Gastrocnemius medialis (tissue), 4 donors: ENCODE results near the gene LIN7C. TPM values are rescaled to one million over a fixed set of nuclear protein-coding genes. Genes with fewer than 3 reads are reported as not detected.
A peak's percentile ranks its signal among the peaks of the same experiment; 100 is the strongest.

ENCODE experiments used
- ATAC-seq, 2 donors: fragments of 150-250 bp; one replicate each; pipeline ENCODE4 v1.9.1; 2016
- DNase-seq, 2 donors: peaks; one replicate each; pipeline ENCODE4 v3.0.0-alpha.2; 2019
- H3K27ac ChIP-seq, 4 donors: fragments of 200-600 bp; sonication (generic); 1 replicate in 1 of 4; 2 replicates in 3 of 4; pipeline ENCODE4 v1.5.1; 2016 to 2018; ENCODE audit warnings: mild to moderate bottlenecking in 2 of 4, moderate library complexity in 1 of 4
- H3K27me3 ChIP-seq, 3 donors: fragments of 200-600 bp; sonication (generic) in 2 of 3; 1 replicate in 1 of 3; 2 replicates in 2 of 3; pipeline versions ENCODE4 v1.5.1 to v1.6.0; 2016 to 2019; ENCODE audit warnings: mild to moderate bottlenecking in 1 of 3, moderate library complexity in 1 of 3
- H3K36me3 ChIP-seq, 2 donors: fragments of 200-600 bp; sonication (generic) in 1 of 2; one replicate each; pipeline ENCODE4 v1.5.1; 2017 to 2018
- H3K4me1 ChIP-seq, 2 donors: fragments of 200-600 bp; sonication (generic) in 1 of 2; one replicate each; pipeline ENCODE4 v1.5.1; 2016 to 2017; ENCODE audit warnings: mild to moderate bottlenecking in 2 of 2
- H3K4me3 ChIP-seq, 4 donors: fragments of 200-600 bp; sonication (generic) in 3 of 4; 1 replicate in 1 of 4; 2 replicates in 3 of 4; pipeline ENCODE4 v1.5.1; 2016 to 2019; ENCODE audit warnings: mild to moderate bottlenecking in 2 of 4
- H3K9me3 ChIP-seq, 3 donors: fragments of 200-600 bp; sonication (generic) in 2 of 3; 1 replicate in 1 of 3; 2 replicates in 2 of 3; pipeline ENCODE4 v1.5.1; 2016 to 2019
- POLR2A ChIP-seq, 2 donors: fragments of 450-650 bp; IDR thresholded peaks; one replicate each; pipeline ENCODE4 v1.6.1; 2017; ENCODE audit warnings: antibody characterized with exemption in 2 of 2, mild to moderate bottlenecking in 2 of 2, moderate library complexity in 2 of 2
- in situ Hi-C, 4 donors: fragments of 200-750 bp; cut with MboI; loops; one replicate each; pipeline versions ENCODE4 v1.15.0 to v1.8.0; 2017; ENCODE audit warnings: low sequenced_read_pairs in 4 of 4
- intact Hi-C: fragments of 100-400 bp; cut with DNase I; formaldehyde crosslinking; loops from one replicate; pipeline ENCODE4 v1.15.1; 2023; ENCODE audit warnings: low total_unique reads
- total RNA-seq, 4 donors: library from RNA; depleted of rRNA; stranded (reverse); fragments of >200 nt; gene quantifications; one replicate each; pipeline versions ENCODE4 v1.1.0 to v1.2.3, GENCODE V29; 2016
- TF ChIP-seq, protein P1 (sequence below), 5 experiments: fragments of 450-650 bp in 3 of 5; fragments of 200-600 bp in 2 of 5; sonication (generic) in 2 of 5; IDR thresholded peaks in 4 of 5; conservative IDR thresholded peaks in 1 of 5; 1 replicate in 4 of 5; 2 replicates in 1 of 5; pipeline ENCODE4 v1.5.1; 2016 to 2019; ENCODE audit warnings: antibody characterized with exemption in 5 of 5, mild to moderate bottlenecking in 3 of 5, moderate library complexity in 3 of 5

LIN7C gene
- total RNA-seq, 4 donors from 2014 or later, result 10.6 to 22.8 (median 13.8) TPM

DNA sequence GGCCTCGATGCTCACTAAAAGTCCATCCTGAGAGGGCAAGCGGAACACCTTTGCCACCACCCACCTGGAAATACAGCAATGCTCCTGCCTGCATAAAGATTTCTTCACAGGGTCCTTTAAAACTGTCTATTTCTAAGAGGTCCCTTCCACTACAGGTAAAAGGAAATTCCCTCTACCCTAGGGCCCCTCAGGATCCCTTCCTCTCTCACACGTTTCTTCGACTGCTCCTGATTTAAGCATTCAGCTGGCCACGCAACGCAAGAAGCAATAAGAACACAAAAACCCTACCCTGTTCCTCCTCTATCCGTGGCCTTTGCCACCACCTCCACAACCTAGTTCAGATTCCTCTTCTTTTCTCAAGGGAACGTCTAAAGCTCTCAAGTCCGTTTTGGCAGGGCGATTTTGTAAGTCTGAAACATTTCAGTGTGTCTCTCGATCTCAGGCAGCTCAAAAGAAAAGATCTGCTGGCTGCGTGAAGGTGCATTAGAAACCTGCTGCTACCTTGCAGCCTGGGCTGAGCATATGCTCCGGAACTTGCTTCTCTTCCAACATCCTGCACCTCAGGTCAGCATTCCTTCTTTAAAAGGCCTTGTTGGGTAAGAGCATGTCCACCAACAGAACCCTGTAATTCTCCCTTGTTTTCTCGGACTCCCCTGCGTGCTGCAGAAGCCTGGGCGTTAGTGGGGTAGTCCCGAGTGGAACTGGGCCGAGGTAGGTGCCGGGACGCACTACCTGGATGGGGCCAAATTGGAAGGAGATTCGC lies 35.6 kb downstream of the LIN7C start:
- intact Hi-C loops (loop anchor here (5.0 kb wide), 2 partner anchors 36 to 109 kb away; partner anchors contain the start of genes CCDC34 and LIN7C), in situ Hi-C loops (no loop called here)
- Histone ChIP-seq H3K9me3 (no peaks in the 10 kb centered on the region), H3K36me3 (no peaks in the 10 kb centered on the region), H3K27ac (peak overlapping the region; percentile 74 to 87 (median 82)), H3K27me3 (no peaks in the 10 kb centered on the region), H3K4me3 (peak overlapping the region; percentile 62 to 78 (median 66)), H3K4me1 (peaks cover 19 to 36% of the 10 kb centered on the region in 2 donors)
- ATAC-seq (no peak), DNase-seq (no peak)
- TF ChIP-seq POLR2A (IDR thresholded peaks at IDR 0.05), result no peak
- TF ChIP-seq, protein P1, sequence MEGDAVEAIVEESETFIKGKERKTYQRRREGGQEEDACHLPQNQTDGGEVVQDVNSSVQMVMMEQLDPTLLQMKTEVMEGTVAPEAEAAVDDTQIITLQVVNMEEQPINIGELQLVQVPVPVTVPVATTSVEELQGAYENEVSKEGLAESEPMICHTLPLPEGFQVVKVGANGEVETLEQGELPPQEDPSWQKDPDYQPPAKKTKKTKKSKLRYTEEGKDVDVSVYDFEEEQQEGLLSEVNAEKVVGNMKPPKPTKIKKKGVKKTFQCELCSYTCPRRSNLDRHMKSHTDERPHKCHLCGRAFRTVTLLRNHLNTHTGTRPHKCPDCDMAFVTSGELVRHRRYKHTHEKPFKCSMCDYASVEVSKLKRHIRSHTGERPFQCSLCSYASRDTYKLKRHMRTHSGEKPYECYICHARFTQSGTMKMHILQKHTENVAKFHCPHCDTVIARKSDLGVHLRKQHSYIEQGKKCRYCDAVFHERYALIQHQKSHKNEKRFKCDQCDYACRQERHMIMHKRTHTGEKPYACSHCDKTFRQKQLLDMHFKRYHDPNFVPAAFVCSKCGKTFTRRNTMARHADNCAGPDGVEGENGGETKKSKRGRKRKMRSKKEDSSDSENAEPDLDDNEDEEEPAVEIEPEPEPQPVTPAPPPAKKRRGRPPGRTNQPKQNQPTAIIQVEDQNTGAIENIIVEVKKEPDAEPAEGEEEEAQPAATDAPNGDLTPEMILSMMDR (IDR thresholded peaks at IDR 0.05 in 4 of 5, conservative IDR thresholded peaks at IDR 0.05 in 1 of 5), result no peak

DNA sequence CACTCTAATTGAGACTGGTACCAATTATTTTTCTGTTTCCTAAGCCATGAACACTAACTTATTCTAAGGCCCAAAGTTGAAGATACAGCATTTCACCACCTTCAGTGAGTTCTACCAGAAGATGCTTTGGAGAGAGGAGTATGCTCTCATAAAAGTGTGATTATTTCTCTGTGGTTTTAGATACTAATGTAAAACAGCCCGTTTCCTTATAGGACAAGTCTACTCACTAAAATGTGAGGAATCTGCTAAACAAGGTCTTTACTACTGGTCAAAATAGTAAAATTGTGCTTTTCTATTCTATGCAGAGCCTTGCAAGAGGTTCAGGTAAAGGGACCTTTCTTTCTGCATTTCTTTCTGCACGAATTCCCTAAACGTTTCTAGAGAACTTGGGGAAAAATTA lies 36.4 kb downstream of the LIN7C start:
- H3K4me3 ChIP-seq, result peak overlapping the region in 1 of 4 donors; percentile 62
- no peaks in the 10 kb centered on the region for H3K27me3 ChIP-seq
- H3K4me1 ChIP-seq, result peaks cover 25 to 41% of the 10 kb centered on the region in 2 donors
- ATAC-seq (no peak), DNase-seq (no peak)
- TF ChIP-seq POLR2A (IDR thresholded peaks at IDR 0.05), result no peak
- TF ChIP-seq, protein P1 (IDR thresholded peaks at IDR 0.05 in 4 of 5, conservative IDR thresholded peaks at IDR 0.05 in 1 of 5), result no peak
- no peaks in the 10 kb centered on the region for H3K36me3 ChIP-seq
- peak overlapping the region in 1 of 4 donors; percentile 80 for H3K27ac ChIP-seq
- intact Hi-C loops (loop anchor here (5.0 kb wide), 2 partner anchors 37 to 108 kb away; partner anchors contain the start of genes CCDC34 and LIN7C), in situ Hi-C loops (no loop called here)
- no peaks in the 10 kb centered on the region for H3K9me3 ChIP-seq

DNA sequence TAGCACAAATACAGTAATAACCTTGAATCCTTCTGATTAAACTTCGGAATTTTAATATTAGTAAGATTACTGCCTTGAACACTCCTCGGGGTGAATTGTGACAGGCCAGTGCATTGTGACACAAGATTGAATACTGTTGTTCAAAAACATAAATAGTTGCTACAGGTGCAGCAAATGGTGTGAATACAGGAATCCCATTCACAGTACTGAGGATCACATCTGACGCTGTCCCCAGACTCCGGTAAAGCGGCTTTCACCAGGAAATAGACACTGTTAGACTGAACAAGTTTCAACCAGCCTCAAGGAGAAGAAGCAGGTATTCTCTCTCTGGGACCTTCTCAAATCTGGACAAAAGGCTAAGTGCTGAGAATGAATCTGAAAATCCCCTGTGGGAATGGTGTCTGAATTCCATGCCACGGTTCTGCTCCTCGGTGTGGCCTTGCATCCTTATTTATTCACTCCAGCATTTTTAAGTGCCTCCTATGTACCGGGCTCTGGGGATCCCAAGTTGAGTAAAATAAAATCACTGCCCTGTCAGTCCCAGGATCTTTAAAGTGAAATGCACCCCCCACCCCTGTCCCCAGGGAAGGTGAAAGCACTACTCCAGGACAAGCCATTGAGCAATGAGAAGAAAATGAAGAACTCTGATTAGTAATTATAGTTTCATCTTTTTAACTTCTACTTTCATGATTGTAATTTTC lies 37.4 kb downstream of the LIN7C start:
- Histone ChIP-seq H3K27me3 (no peaks in the 10 kb centered on the region), H3K36me3 (no peaks in the 10 kb centered on the region), H3K27ac (peak overlapping the region in 2 of 4 donors; percentile 30 to 70), H3K9me3 (no peaks in the 10 kb centered on the region), H3K4me1 (peaks cover 35 to 47% of the 10 kb centered on the region in 2 donors), H3K4me3 (peak overlapping the region in 1 of 4 donors; percentile 0)
- intact Hi-C loops, result loop anchor here (2.0 kb wide), 1 partner anchor 46 kb away; no protein-coding TSS in a partner anchor
- ATAC-seq, result no peak
- no peak for DNase-seq
- in situ Hi-C loops, result no loop called here
- TF ChIP-seq, protein P1 (IDR thresholded peaks at IDR 0.05 in 4 of 5, conservative IDR thresholded peaks at IDR 0.05 in 1 of 5), result no peak
- TF ChIP-seq POLR2A (IDR thresholded peaks at IDR 0.05), result no peak

DNA sequence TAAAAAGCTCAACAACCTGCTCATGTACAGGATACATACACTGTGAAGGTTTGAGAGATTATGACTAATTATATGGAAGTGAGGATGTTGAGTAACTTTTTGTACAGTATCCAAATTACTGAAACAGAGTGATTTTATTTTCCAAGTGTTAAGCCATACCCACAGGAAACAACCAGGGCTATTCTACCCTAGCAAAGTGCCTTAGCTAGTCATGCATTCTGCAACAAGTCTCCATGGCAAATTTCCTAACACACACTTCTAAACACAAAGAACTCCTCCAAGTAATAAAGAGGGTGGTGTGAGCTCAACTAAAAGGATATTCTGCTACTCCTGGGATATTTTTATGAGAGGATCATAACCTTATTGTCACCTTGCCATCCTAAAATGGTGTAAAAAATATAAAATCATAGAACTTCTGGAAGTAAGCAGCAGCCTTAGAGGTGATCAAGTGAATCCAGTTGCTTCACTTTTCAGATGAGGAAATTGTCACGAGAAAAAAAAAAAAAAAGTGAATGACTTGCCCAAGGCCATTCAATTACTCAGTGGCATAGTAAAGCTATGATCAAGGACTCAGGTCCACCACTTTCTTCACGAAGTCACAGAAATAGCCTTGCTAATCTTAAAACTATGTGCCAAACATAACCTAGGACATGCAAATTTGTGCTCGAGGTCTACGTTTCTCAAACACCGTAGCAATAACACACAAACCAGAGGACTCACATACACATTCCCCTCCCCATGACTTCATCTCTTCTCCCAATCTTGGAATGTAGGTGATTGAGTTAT lies 38.2 kb downstream of the LIN7C start:
- in situ Hi-C loops, result no loop called here
- Histone ChIP-seq H3K4me3 (no peak overlapping the region), H3K9me3 (no peaks in the 10 kb centered on the region), H3K27me3 (no peaks in the 10 kb centered on the region), H3K27ac (peak overlapping the region in 2 of 4 donors; percentile 30 to 70), H3K4me1 (peaks cover 36 to 51% of the 10 kb centered on the region in 2 donors), H3K36me3 (no peaks in the 10 kb centered on the region)
- no peak for ATAC-seq
- TF ChIP-seq, protein P1 (IDR thresholded peaks at IDR 0.05 in 4 of 5, conservative IDR thresholded peaks at IDR 0.05 in 1 of 5), result no peak
- TF ChIP-seq POLR2A (IDR thresholded peaks at IDR 0.05), result no peak
- no peak for DNase-seq
- intact Hi-C loops, result loop anchor here (2.0 kb wide), 1 partner anchor 46 kb away; no protein-coding TSS in a partner anchor
